Measurements from ENCODE around the gene FMNL2.

FMNL2 gene

GRCh38 chr2:152674334-152674733, 339.4 kb downstream of the FMNL2 start:
- no peak for DNase-seq

GRCh38 chr2:152676461-152676860, 341.5 kb downstream of the FMNL2 start:
- DNase-seq = no peak

- no peak for DNase-seq
These were observed 343.8 kb downstream of the FMNL2 start for GRCh38 chr2:152678808-152679207.

- no peak for DNase-seq
These were observed 347.7 kb downstream of the FMNL2 start for GRCh38 chr2:152682663-152683062.

GRCh38 chr2:152683400-152683799, 348.4 kb downstream of the FMNL2 start:
- no peak for DNase-seq

GRCh38 chr2:152686321-152686720, 351.3 kb downstream of the FMNL2 start:
- no peak for DNase-seq

DNA sequence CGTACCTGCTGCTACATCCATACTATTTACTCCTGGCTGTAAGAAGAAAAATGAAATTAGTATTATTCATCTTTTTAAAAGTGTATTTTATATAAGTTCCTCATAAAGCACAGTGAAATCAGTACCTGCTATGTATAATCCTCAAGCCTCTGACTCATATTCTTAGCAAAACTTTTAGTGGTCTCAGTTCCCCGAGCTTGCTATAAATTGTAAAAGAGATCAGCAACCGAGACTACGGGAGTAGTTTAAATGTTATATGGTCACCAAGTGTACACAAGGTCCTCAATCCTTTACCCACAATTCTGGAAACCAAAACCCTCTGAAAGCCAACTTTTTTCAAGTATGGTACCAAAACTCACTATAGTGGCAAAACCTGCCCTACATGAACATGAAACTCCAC, 358.1 kb downstream of the FMNL2 start:
- DNase-seq = no peak

- DNase-seq = peak; percentile 58
These were observed 359.2 kb downstream of the FMNL2 start for GRCh38 chr2:152694161-152694661.

- DNase-seq = no peak
These were observed 360.8 kb downstream of the FMNL2 start for GRCh38 chr2:152695763-152696162.

DNA sequence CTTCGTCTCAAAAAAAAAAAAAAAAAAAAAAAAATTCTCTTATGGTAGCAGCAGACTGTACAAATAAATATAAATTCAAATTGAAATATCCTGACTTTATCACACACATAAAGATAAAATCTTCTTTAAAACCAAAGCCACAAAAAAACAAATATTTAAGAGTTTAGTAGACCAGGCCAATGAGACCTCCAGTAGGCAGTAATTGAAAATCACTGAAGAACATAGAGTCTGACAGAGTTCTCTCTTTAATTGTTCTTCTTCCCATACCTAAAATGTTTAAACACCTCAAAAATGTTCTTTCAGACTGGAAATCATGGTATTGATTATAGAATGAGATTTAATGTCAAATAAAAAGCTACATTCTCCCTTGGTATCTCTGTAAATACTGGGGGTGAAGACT, 361.5 kb downstream of the FMNL2 start:
- no peak for DNase-seq

Data from activated naive CD4-positive, alpha-beta T cell treated with Interleukin-2 at 50 U/mL for 16 hours (primary cell).